HG02759 (cell line): Measurements from ENCODE around the gene PFKL.

ENCODE experiments used
- ATAC-seq: cut with Tn5 transposase; IDR thresholded peaks from one replicate; pipeline ENCODE4 v1.9.1; 2021; ENCODE audit warnings: mild to moderate bottlenecking, moderate library complexity; ENCODE audit not compliant: unreplicated experiment

Gene PFKL

DNA sequence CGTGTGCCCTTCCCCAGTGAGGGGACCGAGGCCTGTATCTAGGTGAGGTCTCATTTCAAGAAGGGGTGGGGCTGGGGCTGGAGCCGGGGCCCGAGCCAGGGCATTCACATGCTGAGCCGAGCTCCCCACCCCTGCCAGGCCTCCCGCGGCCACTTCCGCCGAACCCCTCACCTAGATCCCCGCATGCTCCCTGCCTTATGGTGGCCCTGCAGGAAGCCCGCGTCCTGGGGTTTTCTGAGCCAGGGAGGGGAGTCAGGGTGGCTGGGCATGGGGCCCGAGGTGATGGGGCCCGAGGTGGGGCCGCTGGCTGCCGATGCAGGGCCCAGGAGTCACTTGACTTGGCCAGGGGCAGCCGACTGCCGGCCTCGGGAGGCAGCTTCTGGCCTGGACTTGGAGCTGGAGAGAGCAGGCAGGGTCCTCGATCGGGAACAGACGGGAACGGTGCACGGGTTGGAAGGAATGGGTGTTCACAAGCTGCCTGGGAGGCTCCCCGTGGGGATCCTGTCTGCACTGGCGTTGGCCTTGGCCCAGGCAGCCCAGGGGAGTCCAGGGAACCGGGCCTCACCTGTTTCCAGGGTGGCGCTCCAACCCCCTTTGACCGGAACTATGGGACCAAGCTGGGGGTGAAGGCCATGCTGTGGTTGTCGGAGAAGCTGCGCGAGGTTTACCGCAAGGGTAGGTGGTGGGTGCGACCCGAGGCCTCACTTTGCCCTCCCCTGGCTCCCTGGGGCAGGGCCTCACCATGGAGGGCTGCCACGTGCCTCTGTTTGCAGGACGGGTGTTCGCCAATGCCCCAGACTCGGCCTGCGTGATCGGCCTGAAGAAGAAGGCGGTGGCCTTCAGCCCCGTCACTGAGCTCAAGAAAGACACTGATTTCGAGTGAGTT lies 25.8 kb downstream of the PFKL start:
- no peak for ATAC-seq

DNA sequence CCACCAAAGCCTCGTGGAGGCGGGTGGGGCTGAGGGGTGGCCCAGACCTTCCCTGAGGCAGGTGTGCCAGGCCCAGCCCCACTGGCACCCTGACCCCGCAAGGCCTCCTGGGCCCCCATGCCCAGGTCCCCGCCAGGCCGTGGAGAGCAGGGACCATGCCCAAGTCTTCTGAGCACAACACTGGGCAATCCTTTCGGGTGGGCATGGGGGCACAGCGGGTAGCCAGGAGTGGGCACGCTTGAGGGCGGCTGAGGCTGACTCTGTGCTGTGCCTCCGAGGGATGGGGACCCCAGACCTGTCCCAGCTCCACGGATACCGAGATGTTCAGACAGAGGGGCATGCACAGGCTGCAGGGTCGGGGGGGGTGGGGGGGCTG lies 26.4 kb downstream of the PFKL start:
- no peak for ATAC-seq

DNA sequence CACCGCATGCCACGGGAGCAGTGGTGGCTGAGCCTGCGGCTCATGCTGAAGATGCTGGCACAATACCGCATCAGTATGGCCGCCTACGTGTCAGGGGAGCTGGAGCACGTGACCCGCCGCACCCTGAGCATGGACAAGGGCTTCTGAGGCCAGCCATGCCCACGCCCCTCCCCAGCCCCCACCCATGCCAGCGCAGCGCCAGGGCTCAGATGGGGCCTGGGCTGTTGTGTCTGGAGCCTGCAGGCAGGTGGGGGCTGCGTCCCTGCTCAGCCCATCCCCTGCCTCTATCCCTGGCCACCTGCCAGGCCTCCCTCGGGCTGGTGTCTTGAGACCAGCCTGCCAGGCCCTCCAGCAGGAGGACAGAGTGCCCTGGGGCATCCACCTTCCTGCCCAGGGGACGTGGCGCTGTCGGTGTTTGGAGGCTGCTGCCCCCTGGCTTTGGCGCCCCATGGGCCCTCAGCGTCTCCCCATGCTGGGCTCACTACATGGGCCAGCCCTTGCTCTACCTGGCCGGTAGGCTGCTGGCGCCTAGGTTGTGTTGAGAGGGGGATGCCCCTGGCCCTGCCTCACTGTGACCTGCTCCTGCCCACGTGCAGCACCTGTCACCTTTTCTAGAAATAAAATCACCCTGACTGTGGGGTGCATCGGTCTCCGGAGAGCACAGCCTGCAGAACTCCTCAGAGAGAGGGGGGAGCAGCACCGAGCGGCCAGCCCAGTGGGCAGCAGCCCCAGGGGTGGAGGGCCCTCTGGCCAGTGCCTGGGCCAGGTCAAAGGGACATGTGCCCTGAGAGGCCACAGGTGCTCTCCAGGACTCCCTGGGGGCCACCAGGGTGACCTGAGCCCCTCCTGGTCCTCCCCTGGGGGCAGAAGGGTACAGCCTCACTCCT lies 27.1 kb downstream of the PFKL start:
- ATAC-seq = no peak

DNA sequence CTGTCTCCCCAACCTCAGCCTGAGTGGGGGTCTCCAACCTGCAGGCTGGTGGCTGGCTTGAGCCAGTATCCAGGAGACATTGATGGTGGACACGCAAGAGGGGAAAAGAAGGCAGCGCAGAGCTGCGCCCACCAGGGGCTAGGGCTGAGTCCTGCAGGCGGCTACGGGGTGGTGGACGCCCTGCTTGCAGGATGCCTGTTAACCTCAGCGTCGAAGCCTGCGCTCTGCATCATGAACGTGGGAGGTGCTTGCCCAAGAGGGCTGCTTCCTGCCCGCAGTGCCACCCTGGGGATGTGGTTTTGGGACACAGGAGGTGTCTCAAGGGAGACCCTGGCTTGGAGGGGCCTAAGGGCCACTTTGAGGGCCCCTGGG lies 27.7 kb downstream of the PFKL start:
- no peak for ATAC-seq

DNA sequence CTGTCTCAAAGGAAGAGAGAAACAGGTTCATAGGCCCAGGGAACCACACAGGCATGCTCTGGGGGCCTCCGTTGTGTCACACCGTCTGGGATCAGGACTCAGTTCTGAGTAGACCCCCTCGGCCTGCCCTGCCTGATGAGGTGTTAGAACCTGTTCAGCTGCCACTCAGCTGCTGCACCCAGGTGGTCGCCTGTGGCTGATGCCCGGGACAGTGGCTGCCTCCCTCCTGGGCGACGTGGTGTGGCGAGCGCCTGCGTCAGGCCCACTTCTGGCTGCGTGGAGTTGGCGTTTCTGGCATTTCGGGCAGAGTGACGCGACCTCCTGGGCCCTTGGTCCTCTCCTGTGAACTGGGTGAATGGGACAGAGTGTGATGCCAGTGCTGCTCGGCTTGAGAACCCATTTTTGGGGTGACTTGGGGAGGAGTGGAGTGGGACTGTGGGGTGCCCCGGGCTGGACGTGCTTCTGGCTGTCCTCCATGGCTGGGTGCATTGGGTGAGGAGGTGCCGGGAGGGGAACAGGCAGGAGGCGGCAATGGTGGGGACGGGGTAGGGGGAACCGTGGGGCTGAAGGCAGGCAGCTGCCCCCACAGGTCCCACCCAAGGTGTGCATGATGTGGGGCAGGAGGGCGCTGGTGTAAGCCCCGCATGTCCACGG lies 28.5 kb downstream of the PFKL start:
- ATAC-seq = no peak

DNA sequence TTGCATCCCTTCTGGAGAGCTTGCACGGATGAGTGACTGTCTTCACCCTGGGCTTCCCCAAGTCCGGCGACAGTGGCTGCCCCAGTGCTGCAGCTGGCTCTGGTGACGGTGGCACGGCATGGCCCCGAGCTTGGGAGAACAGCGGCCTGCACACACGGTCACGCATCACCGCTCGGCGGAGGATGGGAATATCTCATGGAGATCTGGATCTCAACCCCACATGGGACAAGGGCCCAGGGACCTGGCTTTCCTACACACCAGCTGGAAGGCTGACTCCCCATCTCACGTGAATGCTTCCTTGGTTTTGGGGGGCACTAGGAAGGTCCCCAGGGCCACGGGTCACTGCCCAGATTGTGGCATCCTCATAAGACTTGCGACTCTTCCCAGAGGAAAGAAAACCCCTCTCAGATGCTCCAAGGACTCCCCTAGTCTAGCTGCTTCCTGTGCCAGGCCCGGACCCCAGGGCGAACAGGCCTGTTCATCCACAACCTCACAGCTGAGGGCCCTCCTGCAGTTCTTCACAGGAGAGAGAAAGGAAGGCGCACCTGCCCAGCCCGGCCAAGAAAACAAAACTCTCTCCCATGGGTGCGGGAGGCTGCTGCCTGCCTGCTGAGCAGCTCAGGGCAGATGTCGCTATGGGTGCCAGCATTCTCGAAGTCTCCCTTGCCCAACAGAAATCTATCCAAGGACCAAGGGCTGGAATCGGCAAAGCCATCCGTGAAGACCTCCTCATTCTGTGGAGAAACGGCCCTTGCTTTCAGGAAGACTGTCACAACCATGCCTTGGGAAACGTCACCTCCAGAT lies 29.4 kb downstream of the PFKL start:
- no peak for ATAC-seq

DNA sequence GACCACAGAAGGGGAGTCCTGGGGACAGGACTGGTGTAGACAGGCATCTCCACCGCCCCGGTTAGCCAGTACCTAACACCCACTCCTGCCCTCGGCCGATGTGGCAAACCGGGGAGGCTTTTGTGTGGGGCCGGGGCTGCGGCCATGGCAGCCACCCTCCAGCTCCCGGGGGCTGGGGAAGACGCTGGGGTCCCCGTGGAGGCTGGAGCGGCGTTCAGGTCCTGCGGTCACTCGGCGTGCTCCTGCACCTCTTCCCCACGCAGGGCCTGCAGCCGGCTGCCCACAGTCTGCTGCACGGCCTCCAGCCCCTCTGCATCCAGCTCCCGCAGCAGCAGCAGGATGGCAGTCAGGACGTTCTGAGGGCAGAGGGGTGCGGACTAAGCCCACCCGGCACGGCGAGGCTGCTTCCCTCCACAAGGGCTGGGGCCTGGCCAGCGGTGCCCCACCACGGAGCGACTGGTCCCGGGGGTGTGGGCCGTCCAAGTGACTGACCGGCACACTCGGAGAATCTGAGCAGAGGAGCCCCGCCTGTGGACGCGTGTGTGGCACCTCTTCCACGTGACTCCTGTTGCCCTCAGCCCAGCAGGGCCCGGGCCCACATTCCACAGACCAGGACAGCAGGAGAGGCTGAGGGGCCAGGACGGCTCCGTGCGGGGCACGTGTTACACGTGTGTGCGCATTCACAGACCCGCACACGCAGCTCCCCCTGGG lies 30.3 kb downstream of the PFKL start:
- no peak for ATAC-seq

DNA sequence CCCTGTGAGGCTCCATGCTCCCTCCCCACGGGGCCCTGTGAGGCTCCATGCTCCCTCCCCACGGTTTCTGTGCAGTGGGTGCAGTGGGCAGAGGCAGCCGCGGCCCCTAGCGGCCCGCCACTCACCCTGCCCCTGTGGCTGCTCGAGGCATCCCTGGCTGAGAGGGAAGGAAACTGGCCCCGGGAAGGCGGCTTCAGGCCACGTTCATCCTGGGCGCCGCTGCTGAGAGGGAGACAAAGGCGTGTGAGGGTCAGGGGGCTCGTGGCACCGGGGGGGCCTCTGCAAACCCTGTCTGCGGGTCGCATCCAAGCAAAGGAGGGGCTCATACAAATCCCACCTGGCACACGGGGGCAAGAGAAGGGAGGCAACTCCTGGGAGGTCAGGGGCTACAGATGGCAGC lies 30.8 kb downstream of the PFKL start:
- ATAC-seq = no peak

DNA sequence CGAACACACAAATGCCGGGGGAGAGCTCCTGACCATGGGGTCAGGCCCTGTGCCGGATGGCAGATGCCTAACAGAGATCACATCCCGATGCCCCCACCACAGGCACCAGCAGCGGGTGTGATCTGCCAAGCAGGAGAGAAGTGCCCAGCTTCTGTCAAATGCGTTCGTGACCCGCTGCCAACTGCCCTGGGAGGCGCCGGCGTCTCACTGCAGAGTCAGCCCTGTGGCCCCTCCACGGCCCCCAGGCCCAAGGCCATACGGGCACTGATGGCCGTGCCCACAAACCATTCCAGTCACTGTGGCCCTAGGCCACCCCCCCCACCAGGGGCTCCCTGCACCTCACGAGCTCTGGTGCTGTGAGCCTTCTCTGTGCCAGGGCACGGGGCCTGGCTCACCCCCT lies 31.4 kb downstream of the PFKL start:
- ATAC-seq = no peak

DNA sequence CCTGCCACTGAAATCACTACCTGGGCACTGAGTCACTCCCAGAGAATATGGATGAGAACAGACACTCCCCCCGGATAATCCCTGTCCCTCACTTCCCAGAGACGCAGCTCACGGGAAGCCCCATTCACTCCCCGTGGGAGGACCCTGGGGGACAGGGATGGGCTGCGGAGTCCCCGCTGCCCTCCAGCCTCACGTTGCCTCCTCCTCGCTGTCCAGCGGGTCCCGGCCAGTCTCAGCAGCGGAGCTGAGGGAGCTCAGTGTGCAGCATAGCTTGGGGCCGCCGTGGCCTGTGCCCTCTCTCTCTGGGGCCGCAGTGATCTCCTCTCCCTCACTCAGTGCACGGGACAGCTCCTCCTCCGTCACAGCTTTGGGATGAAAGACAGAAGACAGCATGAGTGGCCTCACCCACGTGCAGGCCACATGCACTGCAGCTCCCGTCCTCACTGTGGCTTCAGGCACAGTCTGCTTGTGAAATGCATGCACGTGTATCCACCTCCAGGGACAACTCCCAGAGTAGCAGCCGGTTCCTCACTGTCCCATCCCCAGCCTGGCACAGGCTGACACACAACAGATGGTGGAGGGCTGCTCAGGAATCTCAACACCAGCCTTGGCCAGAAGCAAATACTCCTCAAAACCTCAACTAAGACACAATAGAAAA lies 31.9 kb downstream of the PFKL start:
- no peak for ATAC-seq

DNA sequence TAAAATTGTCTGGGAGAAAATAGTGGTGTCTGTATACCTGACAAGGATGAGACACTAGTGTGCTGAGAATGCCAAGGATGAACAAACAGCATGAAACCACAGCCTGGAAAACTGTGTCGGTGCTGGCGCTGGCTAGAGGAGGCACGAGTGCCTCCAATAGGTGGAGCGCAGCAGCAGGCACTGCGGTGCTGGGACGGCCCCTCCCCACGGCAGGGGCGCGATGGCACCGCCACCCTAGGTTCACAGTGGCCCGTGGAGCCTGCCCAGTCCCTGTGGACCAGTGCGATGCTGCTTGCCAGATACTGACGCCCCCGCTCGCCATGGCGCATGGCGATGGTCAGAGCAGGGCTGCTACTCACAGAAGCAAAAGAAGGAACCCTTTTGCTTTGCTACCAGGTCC lies 32.5 kb downstream of the PFKL start:
- no peak for ATAC-seq

DNA sequence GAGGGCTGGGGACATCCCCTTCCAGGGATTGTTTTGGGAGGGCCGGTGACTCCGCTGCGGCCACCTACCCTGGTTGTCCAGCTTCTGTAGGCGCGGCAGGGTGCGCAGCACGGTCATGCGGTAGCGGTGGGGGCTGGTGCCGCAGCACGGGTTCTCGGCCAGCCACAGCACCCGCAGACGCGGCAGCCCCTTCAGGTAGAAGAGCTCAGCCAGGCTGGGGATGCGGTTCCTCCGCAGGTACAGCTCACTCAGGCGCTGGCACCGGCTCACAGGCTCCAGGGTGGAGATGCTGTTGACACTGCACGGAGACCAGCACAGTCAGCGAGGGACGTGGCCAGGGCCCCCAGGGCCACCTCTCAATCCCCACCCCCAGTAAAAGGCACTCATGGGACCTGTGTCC lies 33.1 kb downstream of the PFKL start:
- ATAC-seq = no peak

DNA sequence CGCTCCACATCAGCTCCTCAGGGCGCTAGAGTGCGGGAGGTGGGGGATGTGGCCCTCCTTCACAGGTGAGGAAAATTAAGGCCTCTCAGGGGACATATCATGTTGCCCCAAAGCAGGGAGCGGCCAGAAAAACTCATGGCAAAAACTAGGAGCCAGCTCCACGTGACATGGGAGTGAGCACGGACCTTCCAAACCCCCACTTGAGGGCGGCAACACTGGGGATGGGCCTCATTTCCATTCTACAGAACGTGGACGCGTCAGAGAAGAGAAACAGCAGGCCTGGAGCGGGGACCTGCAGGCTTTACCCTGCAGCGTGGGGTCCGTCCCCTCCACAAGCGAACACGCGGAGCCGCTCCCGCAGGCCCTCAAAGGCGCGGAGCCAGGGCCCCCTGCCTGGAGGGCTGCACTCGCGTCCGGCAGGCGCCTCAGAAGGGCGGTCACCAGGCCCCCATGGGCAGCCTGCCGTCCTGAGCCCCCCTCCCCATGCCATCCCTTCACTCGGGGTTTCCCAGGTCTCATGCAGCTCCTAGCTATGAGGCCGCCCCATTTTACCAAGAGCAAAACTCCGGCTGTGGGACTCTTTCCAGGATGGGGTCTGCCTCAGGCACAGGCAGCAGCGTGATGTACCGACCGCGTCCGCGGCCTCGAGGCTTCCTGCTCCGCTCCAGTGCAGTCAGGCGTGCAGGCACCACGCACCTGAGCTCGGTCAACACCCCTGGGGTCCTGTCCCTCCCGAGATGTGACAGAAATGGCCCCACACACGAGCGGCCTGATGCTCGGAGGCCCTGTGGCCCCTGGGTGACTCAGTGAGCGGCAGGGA lies 33.9 kb downstream of the PFKL start:
- no peak for ATAC-seq

DNA sequence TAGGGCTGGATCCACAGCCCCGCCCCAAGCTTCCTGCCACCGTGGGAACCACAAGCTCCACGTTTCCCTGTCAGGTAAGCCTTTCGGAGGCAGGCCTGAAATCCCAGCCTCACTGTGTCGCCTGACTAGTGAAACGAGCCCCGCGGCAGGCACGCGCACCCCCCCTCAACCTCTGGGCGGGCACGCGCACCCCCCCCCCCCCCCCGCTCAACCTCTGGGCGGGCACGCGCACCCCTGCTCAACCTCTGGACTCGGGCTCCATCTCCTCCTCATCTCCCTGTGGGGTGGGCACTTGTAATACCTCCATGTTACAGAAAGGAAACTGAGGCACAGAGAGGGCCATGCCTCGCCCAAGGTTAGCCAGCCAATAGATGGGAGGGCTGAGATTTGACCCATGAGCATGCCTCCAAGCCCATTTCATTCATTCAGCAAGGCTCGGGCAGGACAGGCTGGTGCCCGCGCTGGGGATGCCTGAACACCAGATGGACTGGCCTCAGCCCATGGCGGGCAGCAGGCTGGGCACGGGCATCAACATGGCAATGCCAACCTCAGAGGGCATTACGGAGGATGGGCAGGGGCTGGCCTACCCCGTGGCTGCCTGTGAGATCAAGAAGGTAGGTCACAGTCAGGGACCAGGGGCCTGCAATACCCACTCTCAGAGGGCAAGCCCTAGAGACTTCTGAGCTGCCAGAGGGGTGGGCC lies 34.6 kb downstream of the PFKL start:
- no peak for ATAC-seq

DNA sequence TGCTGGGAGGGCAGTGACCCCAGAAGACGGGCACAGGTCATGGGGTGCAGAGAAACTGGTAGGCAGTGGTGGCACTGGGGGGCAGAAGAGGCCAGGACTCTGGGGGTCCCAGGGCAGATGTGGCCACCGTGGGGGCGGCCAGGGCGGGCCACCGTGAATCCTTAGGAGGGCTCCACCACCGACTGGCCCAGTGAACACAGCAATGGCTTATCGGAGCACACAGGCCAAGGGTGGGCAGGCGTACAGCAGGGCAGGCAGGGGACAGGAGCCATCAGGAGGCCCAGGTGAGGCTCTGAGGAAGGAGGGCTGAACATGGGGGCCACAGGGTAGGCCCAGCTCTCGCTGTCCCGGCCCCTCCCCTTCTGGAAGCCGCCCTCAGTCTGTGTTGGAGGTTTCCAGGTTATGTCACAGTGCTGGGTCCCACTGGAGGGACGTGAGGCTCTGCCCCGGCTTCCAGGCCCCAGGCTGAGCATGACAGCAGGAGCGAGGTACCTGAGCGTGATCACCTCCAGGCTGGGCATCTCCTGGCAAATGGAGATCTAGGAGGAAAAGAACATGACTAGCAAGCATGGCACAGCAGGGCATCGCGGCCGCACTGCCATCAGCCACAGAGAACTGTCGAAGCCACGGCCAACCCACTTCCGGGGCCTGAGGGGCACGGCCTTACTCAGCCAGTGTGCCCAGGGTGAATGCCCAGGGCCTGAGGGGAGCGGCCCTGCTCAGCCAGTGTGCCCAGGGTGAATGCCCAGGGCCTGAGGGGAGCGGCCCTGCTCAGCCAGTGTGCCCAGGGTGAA lies 35.6 kb downstream of the PFKL start:
- no peak for ATAC-seq

DNA sequence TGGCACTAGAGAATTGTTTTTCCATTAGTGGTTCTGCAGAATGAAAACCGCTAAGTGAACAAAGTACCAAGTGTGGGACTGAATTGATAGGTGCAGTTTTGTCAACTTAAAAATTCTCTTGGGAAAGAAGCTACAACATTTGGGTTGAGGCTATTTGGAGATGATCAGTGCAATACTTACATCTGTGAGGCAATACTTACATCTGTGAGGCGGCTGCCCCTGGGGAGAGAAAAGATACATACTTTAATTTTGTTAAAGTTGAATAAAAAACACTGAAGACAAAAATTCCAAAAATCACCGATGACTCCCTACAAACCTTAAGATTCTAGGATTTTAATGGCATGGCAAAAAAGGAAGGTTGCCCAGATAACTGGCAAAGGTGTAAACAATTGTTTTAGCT lies 37.6 kb downstream of the PFKL start:
- no peak for ATAC-seq
